Stomach (tissue), 4 donors: ENCODE data around the gene ADPRHL1.

Source experiments
- CTCF ChIP-seq, 7 experiments: fragments of 450-650 bp in 4 of 7; fragments of 200-600 bp in 3 of 7; sonication (generic) in 3 of 7; IDR thresholded peaks; one replicate each; pipeline ENCODE4 v1.5.1; 2016 to 2019; ENCODE audit warnings: antibody characterized with exemption in 7 of 7, control low read depth in 2 of 7, mild to moderate bottlenecking in 1 of 7
- POLR2A ChIP-seq, 4 donors: fragments of 450-650 bp; IDR thresholded peaks; one replicate each; pipeline ENCODE4 v1.6.1; 2016; ENCODE audit warnings: antibody characterized with exemption in 4 of 4, control low read depth in 2 of 4, mild to moderate bottlenecking in 1 of 4, moderate library complexity in 1 of 4
- POLR2AphosphoS5 ChIP-seq, 3 donors: sonication (generic); formaldehyde crosslinking; IDR thresholded peaks; one replicate each; pipeline ENCODE4 v1.6.1; 2016; ENCODE audit warnings: antibody characterized with exemption in 3 of 3

DNA sequence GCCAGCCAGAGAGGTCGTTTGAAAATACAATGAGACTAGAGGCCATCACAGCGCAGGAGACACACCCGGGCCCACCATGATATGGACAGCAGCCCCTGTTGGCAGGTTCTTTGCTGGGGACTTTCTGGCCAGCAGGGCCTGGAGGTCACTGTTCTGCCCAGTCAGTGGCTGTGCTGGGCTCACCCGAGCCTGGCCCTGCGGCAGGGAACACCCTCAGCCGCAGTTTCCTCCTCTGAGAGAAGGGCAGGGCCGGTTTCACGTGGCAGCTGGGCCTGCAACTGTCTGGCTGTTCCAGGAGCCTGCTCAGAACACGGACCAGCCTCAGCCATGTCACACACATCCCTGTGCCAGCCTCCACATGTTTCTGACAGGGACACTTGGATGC, 39.4 kb downstream of the ADPRHL1 start:
- TF ChIP-seq CTCF (IDR thresholded peaks at IDR 0.05) (no peak), POLR2A (IDR thresholded peaks at IDR 0.05) (no peak), POLR2AphosphoS5 (IDR thresholded peaks at IDR 0.05) (peak in 1 of 3 donors; percentile 26)
